Loucy (cell line): ENCODE results near the gene TCP10L.

Experiments
- H2AFZ ChIP-seq: fragments of 200-600 bp; sonication (generic); 2 replicates; pipeline ENCODE4 v1.6.0; 2016; ENCODE audit warnings: antibody characterized with exemption, mild to moderate bottlenecking, low read length, moderate library complexity
- H3F3A ChIP-seq: fragments of 200-600 bp; 2 replicates; pipeline ENCODE4 v1.6.0; 2016; ENCODE audit warnings: antibody characterized with exemption, low read depth, mild to moderate bottlenecking
- H3K27me3 ChIP-seq: fragments of 200-600 bp; sonication (generic); 2 replicates; pipeline ENCODE4 v1.6.1; 2014; ENCODE audit warnings: low read length, mild to moderate bottlenecking; ENCODE audit not compliant: insufficient read depth, poor library complexity, severe bottlenecking
- H3K36me3 ChIP-seq: fragments of 200-600 bp; sonication (generic); 2 replicates; pipeline ENCODE4 v1.6.1; 2016; ENCODE audit warnings: low read length; ENCODE audit not compliant: insufficient read depth
- H3K4me1 ChIP-seq: fragments of 200-600 bp; sonication (generic); 2 replicates; pipeline ENCODE4 v1.5.1; 2014; ENCODE audit warnings: low read length, mild to moderate bottlenecking; ENCODE audit not compliant: insufficient read depth, poor library complexity, severe bottlenecking
- H3K4me2 ChIP-seq: fragments of 200-600 bp; sonication (generic); 2 replicates; pipeline ENCODE4 v1.6.0; 2014; ENCODE audit warnings: antibody characterized with exemption, low read length, low read depth, mild to moderate bottlenecking; ENCODE audit not compliant: poor library complexity, severe bottlenecking
- H3K4me3 ChIP-seq: fragments of 200-600 bp; sonication (generic); 2 replicates; pipeline ENCODE4 v1.5.1; 2014; ENCODE audit warnings: low read length, mild to moderate bottlenecking, mixed read lengths; ENCODE audit not compliant: poor library complexity, severe bottlenecking
- H3K79me2 ChIP-seq: fragments of 200-600 bp; sonication (generic); 2 replicates; pipeline ENCODE4 v1.6.1; 2014; ENCODE audit warnings: low read length; ENCODE audit not compliant: insufficient read depth
- H3K9ac ChIP-seq: fragments of 200-600 bp; sonication (generic); 2 replicates; pipeline ENCODE4 v1.6.0; 2014; ENCODE audit warnings: mild to moderate bottlenecking, low read depth, low read length, moderate library complexity; ENCODE audit not compliant: poor library complexity, severe bottlenecking
- H3K9me2 ChIP-seq: fragments of 200-600 bp; sonication (generic); replicated peaks from 2 replicates; pipeline ENCODE4 v1.6.1; 2016; ENCODE audit warnings: low read depth, low read length, mixed read lengths
- H3K9me3 ChIP-seq: fragments of 200-600 bp; sonication (generic); 2 replicates; pipeline ENCODE4 v1.6.1; 2014; ENCODE audit warnings: mild to moderate bottlenecking, antibody characterized with exemption, low read length, low read depth; ENCODE audit not compliant: insufficient read depth
- H4K20me1 ChIP-seq: fragments of 200-600 bp; sonication (generic); 2 replicates; pipeline ENCODE4 v1.6.0; 2014; ENCODE audit warnings: antibody characterized with exemption, low read length, mild to moderate bottlenecking; ENCODE audit not compliant: insufficient read depth, poor library complexity, severe bottlenecking
- EZH2phosphoT487 ChIP-seq: fragments of 200-600 bp; IDR thresholded peaks from 2 replicates; pipeline ENCODE4 v1.6.1; 2018; ENCODE audit warnings: antibody characterized with exemption, mild to moderate bottlenecking, moderate library complexity, borderline replicate concordance
- TF ChIP-seq, protein P1 (sequence below): fragments of 200-600 bp; sonication (generic); conservative IDR thresholded peaks from 2 replicates; pipeline ENCODE4 v1.5.1; 2014; ENCODE audit warnings: mild to moderate bottlenecking, antibody characterized with exemption, low read length

The TCP10L gene

DNA sequence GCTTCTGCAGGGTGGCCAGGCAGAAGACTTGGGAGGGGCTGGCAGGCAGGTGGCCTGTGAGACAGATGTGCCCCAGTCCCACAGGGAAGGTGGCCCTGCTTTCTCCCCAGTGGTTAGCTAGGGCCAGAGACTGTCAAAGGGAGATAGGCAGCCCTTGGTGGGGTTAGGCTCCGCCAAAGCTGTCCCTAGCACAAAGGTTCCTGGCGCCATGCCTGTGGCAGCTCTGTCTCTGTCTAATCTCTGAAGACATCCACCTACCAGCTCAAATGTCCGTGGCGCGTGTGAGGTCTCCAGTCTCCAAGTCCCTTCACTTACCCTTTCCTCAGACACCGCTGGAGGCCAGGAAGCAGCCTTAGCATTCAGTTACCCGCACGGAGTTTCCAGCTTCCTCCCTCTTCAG is 17.7 kb downstream of the TCP10L start:
- Histone ChIP-seq H3K27me3 (peaks cover 5% of the 10 kb centered on the region), H3K4me2 (no peak overlapping the region), H4K20me1 (no peaks in the 10 kb centered on the region), H3K4me1 (peaks cover 5% of the 10 kb centered on the region), H3K36me3 (no peaks in the 10 kb centered on the region), H3F3A (no peaks in the 10 kb centered on the region), H3K79me2 (no peaks in the 10 kb centered on the region), H3K9me2 (no peaks in the 10 kb centered on the region), H3K4me3 (no peak overlapping the region), H2AFZ (no peak overlapping the region), H3K9me3 (no peaks in the 10 kb centered on the region), H3K9ac (no peak overlapping the region)
- no peak for TF ChIP-seq EZH2phosphoT487
- TF ChIP-seq, protein P1, sequence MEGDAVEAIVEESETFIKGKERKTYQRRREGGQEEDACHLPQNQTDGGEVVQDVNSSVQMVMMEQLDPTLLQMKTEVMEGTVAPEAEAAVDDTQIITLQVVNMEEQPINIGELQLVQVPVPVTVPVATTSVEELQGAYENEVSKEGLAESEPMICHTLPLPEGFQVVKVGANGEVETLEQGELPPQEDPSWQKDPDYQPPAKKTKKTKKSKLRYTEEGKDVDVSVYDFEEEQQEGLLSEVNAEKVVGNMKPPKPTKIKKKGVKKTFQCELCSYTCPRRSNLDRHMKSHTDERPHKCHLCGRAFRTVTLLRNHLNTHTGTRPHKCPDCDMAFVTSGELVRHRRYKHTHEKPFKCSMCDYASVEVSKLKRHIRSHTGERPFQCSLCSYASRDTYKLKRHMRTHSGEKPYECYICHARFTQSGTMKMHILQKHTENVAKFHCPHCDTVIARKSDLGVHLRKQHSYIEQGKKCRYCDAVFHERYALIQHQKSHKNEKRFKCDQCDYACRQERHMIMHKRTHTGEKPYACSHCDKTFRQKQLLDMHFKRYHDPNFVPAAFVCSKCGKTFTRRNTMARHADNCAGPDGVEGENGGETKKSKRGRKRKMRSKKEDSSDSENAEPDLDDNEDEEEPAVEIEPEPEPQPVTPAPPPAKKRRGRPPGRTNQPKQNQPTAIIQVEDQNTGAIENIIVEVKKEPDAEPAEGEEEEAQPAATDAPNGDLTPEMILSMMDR = no peak

DNA sequence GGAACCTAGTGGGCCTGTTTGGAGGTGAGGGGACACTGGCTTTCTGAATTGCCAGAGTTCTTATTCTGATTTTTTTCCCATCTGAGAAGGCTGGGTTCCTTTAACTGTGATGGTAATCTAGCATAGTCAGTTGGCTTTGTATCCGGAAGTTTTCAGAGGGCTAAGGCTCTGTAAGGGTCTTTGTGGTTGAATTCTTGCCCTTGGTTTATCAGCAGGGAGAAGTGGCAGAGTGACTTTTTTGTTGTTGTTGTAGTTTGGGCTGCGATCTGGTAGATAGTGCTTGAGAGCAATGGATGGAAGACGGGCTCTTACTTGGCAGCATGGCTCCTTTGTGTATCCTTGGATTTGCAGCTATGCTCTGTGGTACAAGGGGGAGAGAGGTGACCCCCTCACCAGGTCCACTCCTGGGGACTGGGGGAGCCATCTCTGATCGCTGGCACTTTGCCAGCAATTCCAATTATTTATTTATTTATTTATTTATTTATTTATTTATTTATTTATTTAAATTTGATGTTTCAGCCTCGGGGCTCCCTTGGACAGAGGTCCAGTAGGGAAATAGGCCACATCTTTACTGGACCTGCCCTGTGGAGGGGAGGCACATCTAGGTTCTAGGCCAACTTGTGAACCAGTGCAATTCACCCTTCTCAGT is 18.5 kb downstream of the TCP10L start:
- H3K4me1 ChIP-seq = peaks cover 5% of the 10 kb centered on the region
- no peak overlapping the region for H2AFZ ChIP-seq
- no peak overlapping the region for H3K4me2 ChIP-seq
- H3K9me2 ChIP-seq = no peaks in the 10 kb centered on the region
- H3K79me2 ChIP-seq = no peaks in the 10 kb centered on the region
- peaks cover 5% of the 10 kb centered on the region for H3K27me3 ChIP-seq
- TF ChIP-seq, protein P1 = no peak
- no peak overlapping the region for H3K9ac ChIP-seq
- H4K20me1 ChIP-seq = no peaks in the 10 kb centered on the region
- no peak overlapping the region for H3K4me3 ChIP-seq
- H3K36me3 ChIP-seq = no peaks in the 10 kb centered on the region
- no peaks in the 10 kb centered on the region for H3F3A ChIP-seq
- H3K9me3 ChIP-seq = no peaks in the 10 kb centered on the region

DNA sequence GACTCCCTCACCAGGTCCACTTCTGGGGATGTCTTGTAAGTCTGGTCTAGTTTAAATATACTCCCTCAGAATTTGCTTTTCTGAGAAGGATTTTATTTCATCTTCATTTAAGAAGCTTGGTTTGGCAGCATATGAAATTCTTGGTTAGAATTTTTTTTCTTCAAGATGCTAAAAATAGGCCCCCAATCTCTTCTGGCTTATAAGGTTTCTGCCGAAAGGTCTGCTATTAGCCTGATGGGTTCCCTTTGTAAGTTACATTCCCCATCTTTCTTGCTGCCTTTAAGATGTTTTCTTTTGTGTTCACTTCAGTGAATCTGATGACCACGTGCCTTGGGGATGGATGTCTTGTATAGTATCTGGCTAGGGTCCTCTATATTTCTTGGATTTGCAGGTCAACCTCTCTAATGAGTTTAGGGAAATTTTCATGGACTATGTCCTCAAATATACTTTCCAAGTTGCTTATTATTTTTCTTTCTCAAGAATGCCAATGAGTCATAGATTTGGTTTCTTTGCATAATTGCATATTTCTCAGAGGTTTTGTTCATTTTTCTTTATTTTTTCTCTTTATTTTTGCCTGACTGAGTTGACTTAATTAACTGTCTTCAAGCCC is 19.4 kb downstream of the TCP10L start:
- H3K9ac ChIP-seq = no peak overlapping the region
- no peaks in the 10 kb centered on the region for H3K9me3 ChIP-seq
- H3K4me2 ChIP-seq = no peak overlapping the region
- no peak overlapping the region for H2AFZ ChIP-seq
- H3F3A ChIP-seq = no peaks in the 10 kb centered on the region
- H3K4me1 ChIP-seq = peaks cover 5% of the 10 kb centered on the region
- TF ChIP-seq, protein P1 = no peak
- TF ChIP-seq EZH2phosphoT487 = no peak
- H3K36me3 ChIP-seq = no peaks in the 10 kb centered on the region
- H3K9me2 ChIP-seq = no peaks in the 10 kb centered on the region
- no peaks in the 10 kb centered on the region for H4K20me1 ChIP-seq
- H3K79me2 ChIP-seq = no peaks in the 10 kb centered on the region
- H3K27me3 ChIP-seq = peaks cover 5% of the 10 kb centered on the region
- H3K4me3 ChIP-seq = no peak overlapping the region
